GM18858 (cell line): ENCODE measurements around the gene LTBP3.
"Not testable (repeated sequence)": the region's sequence is repeated elsewhere in the genome, so short reads cannot be mapped to it uniquely, and the experiment has no call there.

Experiments
- ATAC-seq: cut with Tn5 transposase; IDR thresholded peaks from one replicate; pipeline ENCODE4 v1.9.1; 2021; ENCODE audit not compliant: unreplicated experiment

Gene LTBP3

GRCh38 chr11:65518941-65519549, 39.1 kb downstream of the LTBP3 start:
- not testable (repeated sequence) for ATAC-seq

GRCh38 chr11:65516135-65516968, 41.8 kb downstream of the LTBP3 start:
- no peak for ATAC-seq

DNA sequence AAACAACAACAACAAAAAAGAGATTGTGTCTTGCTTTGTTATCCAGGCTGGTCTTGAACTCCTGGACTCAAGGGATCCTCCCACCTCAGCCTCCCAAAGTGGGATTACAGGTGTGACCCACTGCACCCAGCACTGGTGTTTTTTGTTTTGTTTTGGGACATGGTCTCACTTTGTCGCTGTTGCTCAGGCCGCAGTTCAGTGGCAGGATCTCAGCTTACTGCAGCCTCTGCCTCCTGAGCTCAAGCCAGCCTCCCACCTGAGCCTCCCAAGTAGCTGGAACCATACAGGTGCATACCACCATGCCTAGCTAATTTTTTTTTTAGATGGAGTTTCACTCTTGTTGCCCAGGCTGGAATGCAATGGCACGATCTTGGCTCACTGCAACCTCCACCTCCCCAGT, 45.8 kb downstream of the LTBP3 start:
- ATAC-seq = not testable (repeated sequence)

GRCh38 chr11:65506772-65507505, 51.2 kb downstream of the LTBP3 start:
- no peak for ATAC-seq

GRCh38 chr11:65506290-65506771, 51.8 kb downstream of the LTBP3 start:
- no peak for ATAC-seq

DNA sequence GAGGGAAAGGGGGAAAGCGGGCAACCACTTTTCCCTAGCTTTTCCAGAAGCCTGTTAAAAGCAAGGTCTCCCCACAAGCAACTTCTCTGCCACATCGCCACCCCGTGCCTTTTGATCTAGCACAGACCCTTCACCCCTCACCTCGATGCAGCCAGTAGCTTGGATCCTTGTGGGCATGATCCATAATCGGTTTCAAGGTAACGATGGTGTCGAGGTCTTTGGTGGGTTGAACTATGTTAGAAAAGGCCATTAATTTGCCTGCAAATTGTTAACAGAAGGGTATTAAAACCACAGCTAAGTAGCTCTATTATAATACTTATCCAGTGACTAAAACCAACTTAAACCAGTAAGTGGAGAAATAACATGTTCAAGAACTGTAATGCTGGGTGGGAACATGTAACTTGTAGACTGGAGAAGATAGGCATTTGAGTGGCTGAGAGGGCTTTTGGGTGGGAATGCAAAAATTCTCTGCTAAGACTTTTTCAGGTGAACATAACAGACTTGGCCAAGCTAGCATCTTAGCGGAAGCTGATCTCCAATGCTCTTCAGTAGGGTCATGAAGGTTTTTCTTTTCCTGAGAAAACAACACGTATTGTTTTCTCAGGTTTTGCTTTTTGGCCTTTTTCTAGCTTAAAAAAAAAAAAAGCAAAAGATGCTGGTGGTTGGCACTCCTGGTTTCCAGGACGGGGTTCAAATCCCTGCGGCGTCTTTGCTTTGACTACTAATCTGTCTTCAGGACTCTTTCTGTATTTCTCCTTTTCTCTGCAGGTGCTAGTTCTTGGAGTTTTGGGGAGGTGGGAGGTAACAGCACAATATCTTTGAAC, 52.5 kb downstream of the LTBP3 start:
- no peak for ATAC-seq

DNA sequence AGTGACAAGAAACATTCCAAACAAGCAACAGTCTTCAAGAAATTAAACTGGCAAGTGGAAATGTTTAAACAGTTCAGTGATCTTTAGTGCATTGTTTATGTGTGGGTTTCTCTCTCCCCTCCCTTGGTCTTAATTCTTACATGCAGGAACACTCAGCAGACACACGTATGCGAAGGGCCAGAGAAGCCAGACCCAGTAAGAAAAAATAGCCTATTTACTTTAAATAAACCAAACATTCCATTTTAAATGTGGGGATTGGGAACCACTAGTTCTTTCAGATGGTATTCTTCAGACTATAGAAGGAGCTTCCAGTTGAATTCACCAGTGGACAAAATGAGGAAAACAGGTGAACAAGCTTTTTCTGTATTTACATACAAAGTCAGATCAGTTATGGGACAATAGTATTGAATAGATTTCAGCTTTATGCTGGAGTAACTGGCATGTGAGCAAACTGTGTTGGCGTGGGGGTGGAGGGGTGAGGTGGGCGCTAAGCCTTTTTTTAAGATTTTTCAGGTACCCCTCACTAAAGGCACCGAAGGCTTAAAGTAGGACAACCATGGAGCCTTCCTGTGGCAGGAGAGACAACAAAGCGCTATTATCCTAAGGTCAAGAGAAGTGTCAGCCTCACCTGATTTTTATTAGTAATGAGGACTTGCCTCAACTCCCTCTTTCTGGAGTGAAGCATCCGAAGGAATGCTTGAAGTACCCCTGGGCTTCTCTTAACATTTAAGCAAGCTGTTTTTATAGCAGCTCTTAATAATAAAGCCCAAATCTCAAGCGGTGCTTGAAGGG, 53.3 kb downstream of the LTBP3 start:
- no peak for ATAC-seq

DNA sequence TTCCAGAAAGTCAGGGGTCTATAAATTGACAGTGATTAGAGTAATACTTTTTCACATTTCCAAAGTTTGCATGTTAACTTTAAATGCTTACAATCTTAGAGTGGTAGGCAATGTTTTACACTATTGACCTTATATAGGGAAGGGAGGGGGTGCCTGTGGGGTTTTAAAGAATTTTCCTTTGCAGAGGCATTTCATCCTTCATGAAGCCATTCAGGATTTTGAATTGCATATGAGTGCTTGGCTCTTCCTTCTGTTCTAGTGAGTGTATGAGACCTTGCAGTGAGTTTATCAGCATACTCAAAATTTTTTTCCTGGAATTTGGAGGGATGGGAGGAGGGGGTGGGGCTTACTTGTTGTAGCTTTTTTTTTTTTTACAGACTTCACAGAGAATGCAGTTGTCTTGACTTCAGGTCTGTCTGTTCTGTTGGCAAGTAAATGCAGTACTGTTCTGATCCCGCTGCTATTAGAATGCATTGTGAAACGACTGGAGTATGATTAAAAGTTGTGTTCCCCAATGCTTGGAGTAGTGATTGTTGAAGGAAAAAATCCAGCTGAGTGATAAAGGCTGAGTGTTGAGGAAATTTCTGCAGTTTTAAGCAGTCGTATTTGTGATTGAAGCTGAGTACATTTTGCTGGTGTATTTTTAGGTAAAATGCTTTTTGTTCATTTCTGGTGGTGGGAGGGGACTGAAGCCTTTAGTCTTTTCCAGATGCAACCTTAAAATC, 54.0 kb downstream of the LTBP3 start:
- no peak for ATAC-seq

GRCh38 chr11:65503368-65503948, 54.7 kb downstream of the LTBP3 start:
- ATAC-seq = no peak

DNA sequence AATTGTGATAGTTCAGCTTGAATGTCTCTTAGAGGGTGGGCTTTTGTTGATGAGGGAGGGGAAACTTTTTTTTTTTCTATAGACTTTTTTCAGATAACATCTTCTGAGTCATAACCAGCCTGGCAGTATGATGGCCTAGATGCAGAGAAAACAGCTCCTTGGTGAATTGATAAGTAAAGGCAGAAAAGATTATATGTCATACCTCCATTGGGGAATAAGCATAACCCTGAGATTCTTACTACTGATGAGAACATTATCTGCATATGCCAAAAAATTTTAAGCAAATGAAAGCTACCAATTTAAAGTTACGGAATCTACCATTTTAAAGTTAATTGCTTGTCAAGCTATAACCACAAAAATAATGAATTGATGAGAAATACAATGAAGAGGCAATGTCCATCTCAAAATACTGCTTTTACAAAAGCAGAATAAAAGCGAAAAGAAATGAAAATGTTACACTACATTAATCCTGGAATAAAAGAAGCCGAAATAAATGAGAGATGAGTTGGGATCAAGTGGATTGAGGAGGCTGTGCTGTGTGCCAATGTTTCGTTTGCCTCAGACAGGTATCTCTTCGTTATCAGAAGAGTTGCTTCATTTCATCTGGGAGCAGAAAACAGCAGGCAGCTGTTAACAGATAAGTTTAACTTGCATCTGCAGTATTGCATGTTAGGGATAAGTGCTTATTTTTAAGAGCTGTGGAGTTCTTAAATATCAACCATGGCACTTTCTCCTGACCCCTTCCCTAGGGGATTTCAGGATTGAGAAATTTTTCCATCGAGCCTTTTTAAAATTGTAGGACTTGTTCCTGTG, 55.4 kb downstream of the LTBP3 start:
- no peak for ATAC-seq

GRCh38 chr11:65502274-65502554, 55.9 kb downstream of the LTBP3 start:
- ATAC-seq = no peak

DNA sequence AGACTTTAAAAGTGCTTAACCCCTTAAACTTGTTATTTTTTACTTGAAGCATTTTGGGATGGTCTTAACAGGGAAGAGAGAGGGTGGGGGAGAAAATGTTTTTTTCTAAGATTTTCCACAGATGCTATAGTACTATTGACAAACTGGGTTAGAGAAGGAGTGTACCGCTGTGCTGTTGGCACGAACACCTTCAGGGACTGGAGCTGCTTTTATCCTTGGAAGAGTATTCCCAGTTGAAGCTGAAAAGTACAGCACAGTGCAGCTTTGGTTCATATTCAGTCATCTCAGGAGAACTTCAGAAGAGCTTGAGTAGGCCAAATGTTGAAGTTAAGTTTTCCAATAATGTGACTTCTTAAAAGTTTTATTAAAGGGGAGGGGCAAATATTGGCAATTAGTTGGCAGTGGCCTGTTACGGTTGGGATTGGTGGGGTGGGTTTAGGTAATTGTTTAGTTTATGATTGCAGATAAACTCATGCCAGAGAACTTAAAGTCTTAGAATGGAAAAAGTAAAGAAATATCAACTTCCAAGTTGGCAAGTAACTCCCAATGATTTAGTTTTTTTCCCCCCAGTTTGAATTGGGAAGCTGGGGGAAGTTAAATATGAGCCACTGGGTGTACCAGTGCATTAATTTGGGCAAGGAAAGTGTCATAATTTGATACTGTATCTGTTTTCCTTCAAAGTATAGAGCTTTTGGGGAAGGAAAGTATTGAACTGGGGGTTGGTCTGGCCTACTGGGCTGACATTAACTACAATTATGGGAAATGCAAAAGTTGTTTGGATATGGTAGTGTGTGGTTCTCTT, 56.5 kb downstream of the LTBP3 start:
- no peak for ATAC-seq

DNA sequence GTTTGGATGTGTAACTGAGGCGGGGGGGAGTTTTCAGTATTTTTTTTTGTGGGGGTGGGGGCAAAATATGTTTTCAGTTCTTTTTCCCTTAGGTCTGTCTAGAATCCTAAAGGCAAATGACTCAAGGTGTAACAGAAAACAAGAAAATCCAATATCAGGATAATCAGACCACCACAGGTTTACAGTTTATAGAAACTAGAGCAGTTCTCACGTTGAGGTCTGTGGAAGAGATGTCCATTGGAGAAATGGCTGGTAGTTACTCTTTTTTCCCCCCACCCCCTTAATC, 57.0 kb downstream of the LTBP3 start:
- no peak for ATAC-seq

- ATAC-seq = no peak
Measured at GRCh38 chr11:65500387-65501185, 57.6 kb downstream of the LTBP3 start.

GRCh38 chr11:65499713-65500386, 58.3 kb downstream of the LTBP3 start:
- no peak for ATAC-seq

DNA sequence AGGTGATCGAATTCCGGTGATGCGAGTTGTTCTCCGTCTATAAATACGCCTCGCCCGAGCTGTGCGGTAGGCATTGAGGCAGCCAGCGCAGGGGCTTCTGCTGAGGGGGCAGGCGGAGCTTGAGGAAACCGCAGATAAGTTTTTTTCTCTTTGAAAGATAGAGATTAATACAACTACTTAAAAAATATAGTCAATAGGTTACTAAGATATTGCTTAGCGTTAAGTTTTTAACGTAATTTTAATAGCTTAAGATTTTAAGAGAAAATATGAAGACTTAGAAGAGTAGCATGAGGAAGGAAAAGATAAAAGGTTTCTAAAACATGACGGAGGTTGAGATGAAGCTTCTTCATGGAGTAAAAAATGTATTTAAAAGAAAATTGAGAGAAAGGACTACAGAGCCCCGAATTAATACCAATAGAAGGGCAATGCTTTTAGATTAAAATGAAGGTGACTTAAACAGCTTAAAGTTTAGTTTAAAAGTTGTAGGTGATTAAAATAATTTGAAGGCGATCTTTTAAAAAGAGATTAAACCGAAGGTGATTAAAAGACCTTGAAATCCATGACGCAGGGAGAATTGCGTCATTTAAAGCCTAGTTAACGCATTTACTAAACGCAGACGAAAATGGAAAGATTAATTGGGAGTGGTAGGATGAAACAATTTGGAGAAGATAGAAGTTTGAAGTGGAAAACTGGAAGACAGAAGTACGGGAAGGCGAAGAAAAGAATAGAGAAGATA, 59.0 kb downstream of the LTBP3 start, which contains the start of gene MALAT1:
Gene MALAT1 (plus strand): TSS at position 69 of the 736 bp plus-strand sequence.
- ATAC-seq = no peak
